SU-DHL-6 (cell line): ENCODE results near the gene CLDN14.

Source experiments
- EZH2phosphoT487 ChIP-seq: fragments of 200-600 bp; sonication (generic), shearing (Covaris generic); conservative IDR thresholded peaks from 2 replicates; pipeline ENCODE4 v1.6.1; 2018; ENCODE audit warnings: mild to moderate bottlenecking, antibody characterized with exemption, low read length, moderate library complexity, mixed read lengths
- TF ChIP-seq, protein P1 (sequence below): fragments of 200-600 bp; sonication (generic); IDR thresholded peaks from one replicate; pipeline ENCODE4 v1.5.1; 2017; ENCODE audit warnings: antibody characterized with exemption, mild to moderate bottlenecking, low read length, moderate library complexity; ENCODE audit not compliant: insufficient read depth, poor library complexity, severe bottlenecking

DNA sequence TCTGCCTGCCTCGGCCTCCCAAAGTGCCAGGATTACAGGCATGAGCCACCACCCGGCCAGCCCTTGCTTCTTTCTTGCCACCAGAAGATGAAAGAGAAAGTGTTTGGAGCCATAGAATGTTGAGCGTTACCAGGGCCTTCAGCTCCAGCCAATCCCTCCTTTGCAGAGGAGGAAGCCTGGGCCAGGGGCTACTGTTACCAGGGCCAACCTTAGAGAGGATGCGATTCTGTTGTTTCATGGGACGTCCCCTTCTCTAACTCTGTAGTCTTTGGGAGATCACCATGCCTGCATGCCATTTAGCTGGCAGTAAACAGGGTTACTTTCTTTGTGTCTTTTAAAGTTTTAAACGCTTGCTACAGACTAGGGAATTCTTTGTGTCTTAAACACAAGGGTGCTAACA, 45.8 kb downstream of the CLDN14 start:
- TF ChIP-seq, protein P1, sequence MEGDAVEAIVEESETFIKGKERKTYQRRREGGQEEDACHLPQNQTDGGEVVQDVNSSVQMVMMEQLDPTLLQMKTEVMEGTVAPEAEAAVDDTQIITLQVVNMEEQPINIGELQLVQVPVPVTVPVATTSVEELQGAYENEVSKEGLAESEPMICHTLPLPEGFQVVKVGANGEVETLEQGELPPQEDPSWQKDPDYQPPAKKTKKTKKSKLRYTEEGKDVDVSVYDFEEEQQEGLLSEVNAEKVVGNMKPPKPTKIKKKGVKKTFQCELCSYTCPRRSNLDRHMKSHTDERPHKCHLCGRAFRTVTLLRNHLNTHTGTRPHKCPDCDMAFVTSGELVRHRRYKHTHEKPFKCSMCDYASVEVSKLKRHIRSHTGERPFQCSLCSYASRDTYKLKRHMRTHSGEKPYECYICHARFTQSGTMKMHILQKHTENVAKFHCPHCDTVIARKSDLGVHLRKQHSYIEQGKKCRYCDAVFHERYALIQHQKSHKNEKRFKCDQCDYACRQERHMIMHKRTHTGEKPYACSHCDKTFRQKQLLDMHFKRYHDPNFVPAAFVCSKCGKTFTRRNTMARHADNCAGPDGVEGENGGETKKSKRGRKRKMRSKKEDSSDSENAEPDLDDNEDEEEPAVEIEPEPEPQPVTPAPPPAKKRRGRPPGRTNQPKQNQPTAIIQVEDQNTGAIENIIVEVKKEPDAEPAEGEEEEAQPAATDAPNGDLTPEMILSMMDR = no peak
- no peak for TF ChIP-seq EZH2phosphoT487
